HAP-1 (cell line): Measurements from ENCODE around the gene TPD52L3.

Source experiments
- DNase-seq, 2 experiments: peaks; one replicate each; pipeline ENCODE4 v3.0.0-alpha.2; 2016 to 2020; ENCODE audit warnings: low spot score in 2 of 2
- H3K27me3 ChIP-seq: fragments of 250-450 bp; sonication (Bioruptor Pico); 2 replicates; pipeline ENCODE4 v1.5.1; 2020; ENCODE audit warnings: low read depth, mild to moderate bottlenecking, moderate library complexity
- H3K36me3 ChIP-seq: fragments of 250-450 bp; sonication (Bioruptor Pico); replicated peaks from 2 replicates; pipeline ENCODE4 v1.5.1; 2020; ENCODE audit warnings: mild to moderate bottlenecking
- H3K4me1 ChIP-seq: fragments of 250-450 bp; sonication (Bioruptor Pico); 2 replicates; pipeline ENCODE4 v1.5.1; 2020; ENCODE audit warnings: mild to moderate bottlenecking
- H3K4me3 ChIP-seq: fragments of 250-450 bp; sonication (Bioruptor Pico); 2 replicates; pipeline ENCODE4 v1.5.1; 2020; ENCODE audit warnings: mild to moderate bottlenecking, moderate library complexity
- H3K9me3 ChIP-seq: fragments of 250-450 bp; sonication (Bioruptor Pico); 2 replicates; pipeline ENCODE4 v1.5.1; 2020; ENCODE audit warnings: mild to moderate bottlenecking, moderate library complexity
- in situ Hi-C: fragments of 300-500 bp; cut with MboI; formaldehyde crosslinking; loops from 3 replicates; pipeline ENCODE4 v1.14.3; 2020; ENCODE audit warnings: low sequenced_read_pairs, inconsistent platforms, mixed read lengths

The TPD52L3 gene

GRCh38 chr9:6328103-6328502 lies at the start of gene TPD52L3:
TSS of gene TPD52L3 (plus strand) at chr9:6328375. CDS start at chr9:6328596, 221 bp downstream.
- Histone ChIP-seq H3K9me3 (no peaks in the 10 kb centered on the region), H3K4me1 (no peaks in the 10 kb centered on the region), H3K27me3 (peaks cover 3% of the 10 kb centered on the region; the same call in 1 of the 2 replicates), H3K36me3 (no peaks in the 10 kb centered on the region), H3K4me3 (no peak within 1 kb of the TSS)
- DNase-seq: no peak
- in situ Hi-C loops: no loop called here

DNA sequence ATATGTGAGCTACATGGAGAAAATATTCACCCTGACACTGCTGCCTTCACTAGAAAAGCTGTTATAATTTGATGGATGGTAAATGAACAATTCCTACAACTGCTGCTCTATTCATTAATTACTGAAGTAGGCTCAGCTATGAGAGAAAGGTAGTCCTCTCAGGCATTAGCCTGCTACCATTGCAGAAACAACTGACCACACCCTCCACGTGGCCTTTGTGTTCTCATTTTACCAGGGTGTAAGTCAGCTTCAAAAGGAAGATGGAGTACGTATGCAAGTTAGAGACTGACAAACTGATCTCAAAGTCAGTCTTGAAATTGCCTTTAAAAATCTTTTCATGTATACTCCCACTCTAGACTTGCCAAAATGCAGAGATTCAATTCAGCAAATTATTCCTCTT lies 26.3 kb upstream of the TPD52L3 start:
- DNase-seq: no peak
- H3K4me1 ChIP-seq: no peaks in the 10 kb centered on the region
- no peaks in the 10 kb centered on the region for H3K9me3 ChIP-seq
- no peaks in the 10 kb centered on the region for H3K36me3 ChIP-seq
- H3K4me3 ChIP-seq: no peak overlapping the region
- in situ Hi-C loops: loop anchor here (25.0 kb wide), 2 partner anchors 240 to 415 kb away; partner anchors contain the start of gene MLANA
- H3K27me3 ChIP-seq: peaks cover 4% of the 10 kb centered on the region; the same call in 1 of the 2 replicates

DNA sequence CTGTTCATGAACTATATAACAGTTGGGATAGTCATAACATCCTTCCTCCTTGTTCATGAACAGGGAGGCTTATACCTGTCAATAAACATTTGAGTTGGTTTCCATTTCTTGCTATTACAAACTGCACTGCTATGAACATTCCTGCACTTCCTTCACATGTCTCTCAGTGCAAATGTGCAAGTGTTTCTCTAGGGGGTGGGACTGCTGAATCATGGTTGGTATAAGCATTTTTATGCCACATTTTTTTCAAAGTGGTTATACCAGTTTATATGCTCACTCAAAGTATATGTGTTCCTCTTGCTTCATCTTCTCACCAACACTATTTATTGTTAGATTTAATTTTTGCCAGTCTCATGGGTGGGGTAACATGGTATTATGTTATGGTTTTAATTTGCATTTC lies 25.8 kb upstream of the TPD52L3 start:
- no peaks in the 10 kb centered on the region for H3K36me3 ChIP-seq
- no peaks in the 10 kb centered on the region for H3K4me1 ChIP-seq
- in situ Hi-C loops: loop anchor here (25.0 kb wide), 2 partner anchors 240 to 415 kb away; partner anchors contain the start of gene MLANA
- no peak overlapping the region for H3K4me3 ChIP-seq
- peaks cover 4% of the 10 kb centered on the region; the same call in 1 of the 2 replicates for H3K27me3 ChIP-seq
- H3K9me3 ChIP-seq: no peaks in the 10 kb centered on the region
- no peak for DNase-seq

- Histone ChIP-seq H3K27me3 (peaks cover 4% of the 10 kb centered on the region; the same call in 1 of the 2 replicates), H3K36me3 (no peaks in the 10 kb centered on the region), H3K9me3 (no peaks in the 10 kb centered on the region), H3K4me3 (no peak overlapping the region), H3K4me1 (no peaks in the 10 kb centered on the region)
- in situ Hi-C loops: loop anchor here (25.0 kb wide), 2 partner anchors 242 to 417 kb away; partner anchors contain the start of gene MLANA
- DNase-seq: no peak
Measured at GRCh38 chr9:6304232-6304631, 23.9 kb upstream of the TPD52L3 start.

DNA sequence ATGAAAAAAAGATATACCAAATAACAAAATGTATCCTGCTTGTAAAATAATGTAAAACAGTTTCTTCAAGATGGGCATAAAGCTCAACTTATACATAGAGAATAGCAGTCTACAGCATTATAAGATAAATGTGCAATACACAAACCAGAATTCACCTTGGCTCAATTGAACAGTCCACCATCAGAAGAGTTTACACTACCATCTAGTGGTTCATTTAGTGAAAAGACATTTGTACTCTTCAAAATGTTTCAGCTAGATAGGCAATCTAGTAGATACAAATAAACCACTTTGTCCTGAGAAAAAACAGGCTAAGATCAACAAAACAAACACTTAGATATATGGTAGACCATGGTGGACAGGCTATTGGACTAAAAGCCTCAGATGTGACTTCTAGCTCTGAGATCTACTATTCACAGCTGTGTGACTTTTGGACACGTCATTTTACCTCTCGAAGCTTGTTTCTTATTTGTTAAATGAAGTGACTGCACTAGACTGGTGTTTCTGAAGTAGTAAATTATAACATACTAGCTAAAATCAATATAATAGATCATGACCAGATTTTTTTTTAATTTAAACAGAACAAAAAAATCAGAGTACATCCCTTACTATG lies 22.1 kb upstream of the TPD52L3 start:
- no peak overlapping the region for H3K4me3 ChIP-seq
- no peaks in the 10 kb centered on the region for H3K9me3 ChIP-seq
- in situ Hi-C loops: loop anchor here (25.0 kb wide), 2 partner anchors 244 to 419 kb away; partner anchors contain the start of gene MLANA
- DNase-seq: peak in 1 of 2 experiments; percentile 49
- H3K36me3 ChIP-seq: no peaks in the 10 kb centered on the region
- H3K27me3 ChIP-seq: peaks cover 4% of the 10 kb centered on the region; the same call in 1 of the 2 replicates
- H3K4me1 ChIP-seq: no peaks in the 10 kb centered on the region

GRCh38 chr9:6307551-6308096 lies 20.6 kb upstream of the TPD52L3 start:
- in situ Hi-C loops: loop anchor here (25.0 kb wide), 2 partner anchors 245 to 420 kb away; partner anchors contain the start of gene MLANA
- DNase-seq: no peak
- no peaks in the 10 kb centered on the region for H3K4me1 ChIP-seq
- no peak overlapping the region for H3K4me3 ChIP-seq
- no peaks in the 10 kb centered on the region for H3K36me3 ChIP-seq
- no peaks in the 10 kb centered on the region for H3K9me3 ChIP-seq
- peaks cover 2% of the 10 kb centered on the region; the same call in 1 of the 2 replicates for H3K27me3 ChIP-seq

DNA sequence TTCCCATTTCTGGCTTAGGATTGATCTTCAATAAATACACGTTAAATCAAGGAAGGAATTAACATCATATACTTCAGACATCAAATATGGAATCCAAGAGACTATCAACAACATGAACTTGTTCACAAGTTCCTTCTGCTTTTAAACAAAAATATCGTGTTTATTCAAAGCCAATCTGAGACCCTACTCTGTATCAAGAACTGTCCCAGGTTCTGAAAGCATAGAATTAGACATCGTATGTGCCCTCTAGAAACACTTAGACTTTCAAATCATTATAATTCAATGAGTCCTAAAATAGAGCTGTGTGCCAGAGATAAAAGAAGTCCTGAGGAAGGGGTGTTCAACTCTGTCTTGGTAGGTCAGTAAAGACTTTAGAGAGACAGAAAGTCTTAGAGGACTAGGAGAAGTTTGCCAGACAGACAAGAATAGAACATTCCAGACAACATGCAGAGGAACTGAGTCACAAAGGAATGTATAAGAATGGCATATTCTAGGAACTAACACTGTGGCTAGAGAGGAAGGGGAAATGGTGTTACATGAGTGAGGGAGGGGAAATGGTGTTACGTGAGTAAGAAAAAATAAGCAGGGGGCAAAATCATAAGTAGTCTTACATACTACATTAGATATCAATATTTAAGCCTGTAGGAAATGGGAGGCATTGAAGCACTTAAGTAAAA lies 2.9 kb downstream of the TPD52L3 start:
- H3K27me3 ChIP-seq: peaks cover 3% of the 10 kb centered on the region; the same call in 1 of the 2 replicates

DNA sequence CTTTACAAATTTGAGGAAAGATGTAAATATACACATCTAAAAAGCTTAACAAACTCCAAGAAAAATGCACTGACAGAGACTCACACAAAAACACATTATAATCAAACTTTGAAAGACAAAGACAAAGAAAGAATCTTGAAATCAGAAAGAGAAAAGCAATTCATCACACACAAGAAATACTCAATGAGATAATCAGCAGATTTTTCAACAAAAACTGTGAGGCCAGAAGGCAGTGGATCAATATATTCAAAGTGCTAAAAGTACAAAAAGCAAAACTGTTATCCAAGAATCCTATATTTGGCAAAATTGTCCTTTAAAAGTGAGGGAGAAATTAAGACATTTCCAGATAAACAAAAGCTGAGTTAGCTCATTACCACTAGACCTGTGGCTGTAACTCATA lies 6.1 kb downstream of the TPD52L3 start:
- Histone ChIP-seq H3K4me3 (no peak overlapping the region), H3K36me3 (no peaks in the 10 kb centered on the region), H3K9me3 (no peaks in the 10 kb centered on the region), H3K4me1 (no peaks in the 10 kb centered on the region), H3K27me3 (no peaks in the 10 kb centered on the region)
- in situ Hi-C loops: no loop called here
- no peak for DNase-seq

More for the DNA sequence above, 2.9 kb downstream of the TPD52L3 start:
- no peak overlapping the region for H3K4me3 ChIP-seq
- no peaks in the 10 kb centered on the region for H3K9me3 ChIP-seq
- in situ Hi-C loops: no loop called here
- H3K4me1 ChIP-seq: no peaks in the 10 kb centered on the region
- no peak for DNase-seq
- no peaks in the 10 kb centered on the region for H3K36me3 ChIP-seq

DNA sequence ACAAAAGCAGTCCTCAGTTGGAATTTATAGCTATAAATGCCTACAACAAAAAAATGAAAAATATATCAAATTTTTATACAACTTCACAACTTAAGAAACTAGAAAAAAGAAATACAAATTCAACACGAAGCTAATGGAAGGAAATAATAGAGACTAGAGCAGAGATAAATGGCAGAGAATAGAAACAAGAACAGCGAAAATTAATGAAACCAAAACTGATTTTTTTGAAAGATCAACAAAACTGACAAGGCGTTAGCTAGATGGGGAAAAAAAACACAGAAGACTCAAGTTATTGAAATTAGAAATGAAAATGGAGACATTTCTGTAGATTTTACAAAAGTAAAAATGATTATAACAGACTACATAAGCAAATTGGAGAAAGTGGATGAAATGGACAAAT lies 20.6 kb downstream of the TPD52L3 start:
- H3K4me1 ChIP-seq: no peaks in the 10 kb centered on the region
- 0 out of 2 replicates have a peak, but pooled peaks cover 2% of the 10 kb centered on the region for H3K27me3 ChIP-seq
- in situ Hi-C loops: no loop called here
- no peaks in the 10 kb centered on the region for H3K9me3 ChIP-seq
- no peak for DNase-seq
- H3K36me3 ChIP-seq: no peaks in the 10 kb centered on the region
- H3K4me3 ChIP-seq: no peak overlapping the region

GRCh38 chr9:6351737-6352136 lies 23.6 kb downstream of the TPD52L3 start:
- no peak for DNase-seq
- H3K4me1 ChIP-seq: 0 out of 2 replicates have a peak, but pooled peaks cover 3% of the 10 kb centered on the region
- H3K36me3 ChIP-seq: no peaks in the 10 kb centered on the region
- no peak overlapping the region for H3K4me3 ChIP-seq
- H3K9me3 ChIP-seq: no peaks in the 10 kb centered on the region
- H3K27me3 ChIP-seq: no peaks in the 10 kb centered on the region
- in situ Hi-C loops: no loop called here

GRCh38 chr9:6354072-6354686 lies 26.0 kb downstream of the TPD52L3 start:
- Histone ChIP-seq H3K27me3 (no peaks in the 10 kb centered on the region), H3K4me1 (0 out of 2 replicates have a peak, but pooled peaks cover 3% of the 10 kb centered on the region), H3K4me3 (no peak overlapping the region), H3K9me3 (no peaks in the 10 kb centered on the region), H3K36me3 (no peaks in the 10 kb centered on the region)
- in situ Hi-C loops: no loop called here
- DNase-seq: peak; percentile 33 to 60

- H3K36me3 ChIP-seq: no peaks in the 10 kb centered on the region
- no peaks in the 10 kb centered on the region for H3K9me3 ChIP-seq
- no peak overlapping the region for H3K4me3 ChIP-seq
- DNase-seq: no peak
- 0 out of 2 replicates have a peak, but pooled peaks cover 3% of the 10 kb centered on the region for H3K4me1 ChIP-seq
- in situ Hi-C loops: no loop called here
- no peaks in the 10 kb centered on the region for H3K27me3 ChIP-seq
Measured at GRCh38 chr9:6355728-6356127, 27.6 kb downstream of the TPD52L3 start.

DNA sequence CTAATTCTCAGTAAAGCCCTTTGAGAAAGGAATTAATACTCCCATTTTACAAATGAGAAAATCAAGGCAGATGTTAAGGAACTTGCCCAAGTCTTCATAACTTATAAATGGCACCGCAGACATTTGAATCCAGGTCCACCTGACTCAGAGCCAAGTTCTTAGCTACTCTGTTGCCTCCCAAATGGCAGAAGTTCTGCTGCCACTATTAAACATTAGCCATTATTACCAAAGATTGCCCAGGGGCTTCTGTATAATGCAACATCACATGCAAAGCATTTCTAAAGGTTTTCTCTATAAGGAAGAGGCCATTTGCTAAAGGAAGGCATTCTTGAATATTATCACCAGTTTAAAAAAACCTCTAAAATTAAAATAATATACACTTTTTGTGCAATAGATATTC lies 28.3 kb downstream of the TPD52L3 start:
- no peaks in the 10 kb centered on the region for H3K9me3 ChIP-seq
- H3K36me3 ChIP-seq: no peaks in the 10 kb centered on the region
- no peaks in the 10 kb centered on the region for H3K27me3 ChIP-seq
- H3K4me1 ChIP-seq: 0 out of 2 replicates have a peak, but pooled peaks cover 3% of the 10 kb centered on the region
- no peak overlapping the region for H3K4me3 ChIP-seq
- in situ Hi-C loops: no loop called here
- DNase-seq: no peak
